ENCODE measurements around the gene KY.

DNA sequence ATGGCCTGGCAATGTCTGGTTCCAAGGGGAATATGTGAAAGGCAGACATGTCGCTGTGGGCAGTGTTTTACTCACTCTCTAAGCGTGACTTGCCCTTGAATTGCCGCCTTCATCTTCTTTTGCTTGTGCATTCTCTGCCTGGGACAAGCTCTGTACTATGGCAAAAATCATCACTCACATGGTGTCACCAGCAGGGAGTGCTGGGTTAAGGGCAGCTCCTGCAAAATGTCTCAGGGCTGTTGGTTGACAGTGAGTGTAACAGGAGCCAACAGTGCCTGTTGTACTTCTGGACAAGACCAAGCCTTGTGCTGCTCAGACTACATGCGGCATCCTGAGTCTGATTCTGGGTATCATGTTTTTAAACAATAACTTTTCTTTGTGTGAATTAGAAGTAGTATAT lies 45.3 kb upstream of the KY start:
- TF ChIP-seq, protein P1, sequence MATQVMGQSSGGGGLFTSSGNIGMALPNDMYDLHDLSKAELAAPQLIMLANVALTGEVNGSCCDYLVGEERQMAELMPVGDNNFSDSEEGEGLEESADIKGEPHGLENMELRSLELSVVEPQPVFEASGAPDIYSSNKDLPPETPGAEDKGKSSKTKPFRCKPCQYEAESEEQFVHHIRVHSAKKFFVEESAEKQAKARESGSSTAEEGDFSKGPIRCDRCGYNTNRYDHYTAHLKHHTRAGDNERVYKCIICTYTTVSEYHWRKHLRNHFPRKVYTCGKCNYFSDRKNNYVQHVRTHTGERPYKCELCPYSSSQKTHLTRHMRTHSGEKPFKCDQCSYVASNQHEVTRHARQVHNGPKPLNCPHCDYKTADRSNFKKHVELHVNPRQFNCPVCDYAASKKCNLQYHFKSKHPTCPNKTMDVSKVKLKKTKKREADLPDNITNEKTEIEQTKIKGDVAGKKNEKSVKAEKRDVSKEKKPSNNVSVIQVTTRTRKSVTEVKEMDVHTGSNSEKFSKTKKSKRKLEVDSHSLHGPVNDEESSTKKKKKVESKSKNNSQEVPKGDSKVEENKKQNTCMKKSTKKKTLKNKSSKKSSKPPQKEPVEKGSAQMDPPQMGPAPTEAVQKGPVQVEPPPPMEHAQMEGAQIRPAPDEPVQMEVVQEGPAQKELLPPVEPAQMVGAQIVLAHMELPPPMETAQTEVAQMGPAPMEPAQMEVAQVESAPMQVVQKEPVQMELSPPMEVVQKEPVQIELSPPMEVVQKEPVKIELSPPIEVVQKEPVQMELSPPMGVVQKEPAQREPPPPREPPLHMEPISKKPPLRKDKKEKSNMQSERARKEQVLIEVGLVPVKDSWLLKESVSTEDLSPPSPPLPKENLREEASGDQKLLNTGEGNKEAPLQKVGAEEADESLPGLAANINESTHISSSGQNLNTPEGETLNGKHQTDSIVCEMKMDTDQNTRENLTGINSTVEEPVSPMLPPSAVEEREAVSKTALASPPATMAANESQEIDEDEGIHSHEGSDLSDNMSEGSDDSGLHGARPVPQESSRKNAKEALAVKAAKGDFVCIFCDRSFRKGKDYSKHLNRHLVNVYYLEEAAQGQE (IDR thresholded peaks at IDR 0.05; ENCODE audit: insufficient read depth in 1 of 2, low read depth in 2 of 2, low read length in 2 of 2): no peak
- TF ChIP-seq POLR2AphosphoS5 (IDR thresholded peaks at IDR 0.05; ENCODE audit: low read depth, low read length) (no peak), TAF1 (IDR thresholded peaks at IDR 0.05; ENCODE audit: borderline replicate concordance, insufficient read depth, low read length) (no peak), SIN3A (IDR thresholded peaks at IDR 0.05; ENCODE audit: borderline replicate concordance, insufficient read depth, low read length) (no peak)
